Measurements from ENCODE around the gene SMR3B.
A peak's percentile ranks its signal among the peaks of the same experiment; 100 is the strongest.

The SMR3B gene

GRCh38 chr4:70382691-70383181 is at the start of gene SMR3B:
Gene SMR3B (plus strand): TSS chr4:70383131. CDS start chr4:70384511, 1,380 bp downstream.
- no peak for ATAC-seq (ENCODE audit: low read depth)

GRCh38 chr4:70334681-70335080 is 48.2 kb upstream of the SMR3B start, which contains the start of gene CABS1:
Gene CABS1 (plus strand): TSS chr4:70334981. CDS start chr4:70335040, 59 bp downstream.
- TF ChIP-seq CTCF (IDR thresholded peaks at IDR 0.05; ENCODE audit: poor library complexity, severe bottlenecking) = no peak
- no peak within 1 kb of the TSS for H3K4me3 ChIP-seq (ENCODE audit: severe bottlenecking)
- H3K36me3 ChIP-seq (ENCODE audit: low read depth) = no peaks in the 10 kb centered on the region
- no peak within 1 kb of the TSS for H3K27ac ChIP-seq (ENCODE audit: poor library complexity, severe bottlenecking)
- no peaks in the 10 kb centered on the region for H3K4me1 ChIP-seq (ENCODE audit: insufficient read depth, poor library complexity, severe bottlenecking)
- no peak for DNase-seq (ENCODE audit: low spot score)
- no peak for ATAC-seq (ENCODE audit: low read depth)
- H3K9me3 ChIP-seq (ENCODE audit: severe bottlenecking) = no peaks in the 10 kb centered on the region
- no peaks in the 10 kb centered on the region for H3K27me3 ChIP-seq (ENCODE audit: insufficient read depth, poor library complexity, severe bottlenecking)

More at GRCh38 chr4:70382691-70383181, at the start of gene SMR3B:
- H3K27me3 ChIP-seq (ENCODE audit: insufficient read depth, poor library complexity, severe bottlenecking) = no peaks in the 10 kb centered on the region
- no peaks in the 10 kb centered on the region for H3K36me3 ChIP-seq (ENCODE audit: low read depth)
- no peaks in the 10 kb centered on the region for H3K9me3 ChIP-seq (ENCODE audit: severe bottlenecking)
- no peak for DNase-seq (ENCODE audit: low spot score)
- TF ChIP-seq CTCF (IDR thresholded peaks at IDR 0.05; ENCODE audit: poor library complexity, severe bottlenecking) = no peak
- no peak within 1 kb of the TSS for H3K4me3 ChIP-seq (ENCODE audit: severe bottlenecking)
- no peaks in the 10 kb centered on the region for H3K4me1 ChIP-seq (ENCODE audit: insufficient read depth, poor library complexity, severe bottlenecking)
- H3K27ac ChIP-seq (ENCODE audit: poor library complexity, severe bottlenecking) = no peak within 1 kb of the TSS

GRCh38 chr4:70336043-70336442 is 46.9 kb upstream of the SMR3B start:
- no peak for TF ChIP-seq CTCF (IDR thresholded peaks at IDR 0.05; ENCODE audit: poor library complexity, severe bottlenecking)
- Histone ChIP-seq H3K27ac (ENCODE audit: poor library complexity, severe bottlenecking) (no peak overlapping the region), H3K4me3 (ENCODE audit: severe bottlenecking) (no peak overlapping the region), H3K36me3 (ENCODE audit: low read depth) (no peaks in the 10 kb centered on the region), H3K4me1 (ENCODE audit: insufficient read depth, poor library complexity, severe bottlenecking) (no peaks in the 10 kb centered on the region), H3K9me3 (ENCODE audit: severe bottlenecking) (no peaks in the 10 kb centered on the region), H3K27me3 (ENCODE audit: insufficient read depth, poor library complexity, severe bottlenecking) (no peaks in the 10 kb centered on the region)
- ATAC-seq (ENCODE audit: low read depth) (no peak), DNase-seq (ENCODE audit: low spot score) (no peak)

GRCh38 chr4:70337886-70338420 is 45.0 kb upstream of the SMR3B start:
- no peaks in the 10 kb centered on the region for H3K4me1 ChIP-seq (ENCODE audit: insufficient read depth, poor library complexity, severe bottlenecking)
- H3K4me3 ChIP-seq (ENCODE audit: severe bottlenecking) = no peak overlapping the region
- H3K9me3 ChIP-seq (ENCODE audit: severe bottlenecking) = no peaks in the 10 kb centered on the region
- DNase-seq (ENCODE audit: low spot score) (no peak), ATAC-seq (ENCODE audit: low read depth) (no peak)
- no peak for TF ChIP-seq CTCF (IDR thresholded peaks at IDR 0.05; ENCODE audit: poor library complexity, severe bottlenecking)
- peaks cover 2% of the 10 kb centered on the region for H3K27me3 ChIP-seq (ENCODE audit: insufficient read depth, poor library complexity, severe bottlenecking)
- no peak overlapping the region for H3K27ac ChIP-seq (ENCODE audit: poor library complexity, severe bottlenecking)
- no peaks in the 10 kb centered on the region for H3K36me3 ChIP-seq (ENCODE audit: low read depth)

- ATAC-seq (ENCODE audit: low read depth) (0 out of 3 replicates have a peak, but pooled peaks have one; percentile 36), DNase-seq (ENCODE audit: low spot score) (no peak)
- Histone ChIP-seq H3K27me3 (ENCODE audit: insufficient read depth, poor library complexity, severe bottlenecking) (no peaks in the 10 kb centered on the region), H3K36me3 (ENCODE audit: low read depth) (no peaks in the 10 kb centered on the region), H3K9me3 (ENCODE audit: severe bottlenecking) (no peaks in the 10 kb centered on the region), H3K4me1 (ENCODE audit: insufficient read depth, poor library complexity, severe bottlenecking) (no peaks in the 10 kb centered on the region), H3K4me3 (ENCODE audit: severe bottlenecking) (no peak overlapping the region), H3K27ac (ENCODE audit: poor library complexity, severe bottlenecking) (no peak overlapping the region)
- TF ChIP-seq CTCF (IDR thresholded peaks at IDR 0.05; ENCODE audit: poor library complexity, severe bottlenecking) = no peak
Observed at GRCh38 chr4:70356185-70356584, 26.7 kb upstream of the SMR3B start.

Data from RWPE2 (cell line).